Panc1 (cell line): Measurements from ENCODE around the gene SGIP1. TPM values are rescaled to one million over a fixed set of nuclear protein-coding genes. Genes with fewer than 3 reads are reported as not detected.

Experiments
- ATAC-seq: fragments of 200-7000 bp; cut with Tn5 transposase; 2 replicates; pipeline ENCODE4 v1.9.1; 2020; ENCODE audit warnings: mild to moderate bottlenecking, moderate library complexity
- BruUV-seq: library from RNA; stranded (reverse); fragments of 400-500 nt; replicated peaks from 2 replicates; lab custom pipeline; 2021; lab: Mats Ljungman, UMichigan
- CTCF ChIA-PET: fragments of 300-600 bp; sonication (Branson Sonifier 250); formaldehyde crosslinking; loops from one replicate; lab custom pipeline; 2022; ENCODE audit warnings: antibody characterized with exemption; lab: Charles Lee
- POLR2A ChIA-PET: fragments of 300-600 bp; sonication (Branson Sonifier 250); formaldehyde crosslinking; loops from one replicate; lab custom pipeline; 2022; ENCODE audit warnings: antibody characterized with exemption; lab: Charles Lee
- DNase-seq: peaks from one replicate; pipeline ENCODE4 v3.0.0-alpha.2; 2010; ENCODE audit warnings: low read depth, low spot score
- H3K27ac ChIP-seq: 2 replicates; pipeline ENCODE4 v1.5.1; 2011; ENCODE audit warnings: mild to moderate bottlenecking, low read length, inconsistent platforms
- H3K27me3 ChIP-seq: fragments of 200-500 bp; sonication (Bioruptor generic); 2 replicates; pipeline ENCODE4 v1.6.0; 2014; ENCODE audit warnings: low read length, inconsistent platforms; ENCODE audit not compliant: control insufficient read depth, insufficient read depth
- H3K36me3 ChIP-seq: fragments of 200-500 bp; sonication (Bioruptor generic); 2 replicates; pipeline ENCODE4 v1.5.1; 2014; ENCODE audit warnings: inconsistent platforms, mild to moderate bottlenecking, low read length, moderate library complexity; ENCODE audit not compliant: control insufficient read depth, insufficient read depth
- H3K4me1 ChIP-seq: 2 replicates; pipeline ENCODE4 v1.5.1; 2011; ENCODE audit warnings: inconsistent platforms, mild to moderate bottlenecking, low read length, moderate library complexity; ENCODE audit not compliant: control insufficient read depth, insufficient read depth
- H3K4me3 ChIP-seq, 2 experiments: 2 replicates each; pipeline ENCODE4 v1.5.1; 2011 to 2012; ENCODE audit warnings: low read depth in 2 of 2, low read length in 2 of 2, mild to moderate bottlenecking in 2 of 2, inconsistent platforms in 1 of 2, moderate library complexity in 1 of 2
- H3K9me3 ChIP-seq: fragments of 200-500 bp; sonication (Bioruptor generic); 2 replicates; pipeline ENCODE4 v1.5.1; 2014; ENCODE audit warnings: low read depth, mild to moderate bottlenecking, inconsistent platforms, low read length, moderate library complexity; ENCODE audit not compliant: control insufficient read depth, insufficient read depth
- CTCF ChIP-seq: fragments of 450-650 bp; IDR thresholded peaks from 2 replicates; pipeline ENCODE4 v1.5.1; 2017; ENCODE audit warnings: mild to moderate bottlenecking
- POLR2AphosphoS5 ChIP-seq: IDR thresholded peaks from 2 replicates; pipeline ENCODE4 v1.6.1; 2012; ENCODE audit warnings: mild to moderate bottlenecking, low read depth, low read length, moderate library complexity
- REST ChIP-seq, 2 experiments: IDR thresholded peaks; 2 replicates each; pipeline ENCODE4 v1.6.1; 2011 to 2012; ENCODE audit warnings: low read depth in 2 of 2, control low read depth in 1 of 2, low read length in 1 of 2, mild to moderate bottlenecking in 1 of 2, moderate library complexity in 1 of 2; ENCODE audit not compliant: insufficient read depth in 1 of 2
- SIN3A ChIP-seq: IDR thresholded peaks from 2 replicates; pipeline ENCODE4 v1.6.1; 2012; ENCODE audit warnings: low read depth, mild to moderate bottlenecking, low read length, moderate library complexity, borderline replicate concordance; ENCODE audit not compliant: insufficient read depth
- TCF7L2 ChIP-seq: IDR thresholded peaks from 2 replicates; pipeline ENCODE4 v1.6.1; 2011; ENCODE audit warnings: mild to moderate bottlenecking, low read depth, low read length, inconsistent platforms
- in situ Hi-C: cut with HindIII; loops from 2 replicates; pipeline ENCODE4 v1.10.0; 2016; ENCODE audit warnings: low sequenced_read_pairs, low pct_unique_long_range_greater_than_20kb
- intact Hi-C: fragments of 100-400 bp; cut with micrococcal nuclease; formaldehyde crosslinking; loops from one replicate; pipeline ENCODE4 v1.10.0; 2022; ENCODE audit not compliant: unreplicated experiment
- total RNA-seq: library from RNA; stranded (reverse); gene quantifications from one replicate; pipeline ENCODE4 v1.2.1, GENCODE V29; 2021; ENCODE audit not compliant: unreplicated experiment

The SGIP1 gene
- total RNA-seq, 1 experiment from 2014 or later: 1.6 TPM

GRCh38 chr1:66523562-66523961, 10.4 kb upstream of the SGIP1 start:
- ChIA-PET POLR2A (no interaction called here), CTCF (no interaction called here)
- intact Hi-C loops (no loop called here), in situ Hi-C loops (no loop called here)
- BruUV-seq: no TSS peak
- no peaks in the 10 kb centered on the region for H3K27me3 ChIP-seq
- ATAC-seq (no peak), DNase-seq (no peak)
- no peak overlapping the region for H3K4me3 ChIP-seq
- no peak for TF ChIP-seq POLR2AphosphoS5
- no peak for TF ChIP-seq SIN3A
- no peak for TF ChIP-seq TCF7L2
- no peak for TF ChIP-seq REST (IDR thresholded peaks at IDR 0.05; ENCODE audit: insufficient read depth in 1 of 2, low read depth in 2 of 2, low read length in 1 of 2)
- no peak for TF ChIP-seq CTCF
- no peaks in the 10 kb centered on the region for H3K9me3 ChIP-seq
- H3K4me1 ChIP-seq: no peaks in the 10 kb centered on the region
- no peaks in the 10 kb centered on the region for H3K36me3 ChIP-seq
- no peak overlapping the region for H3K27ac ChIP-seq

GRCh38 chr1:66525086-66525485, 8.9 kb upstream of the SGIP1 start:
- Histone ChIP-seq H3K27ac (no peak overlapping the region), H3K4me3 (no peak overlapping the region), H3K4me1 (no peaks in the 10 kb centered on the region), H3K9me3 (no peaks in the 10 kb centered on the region), H3K36me3 (no peaks in the 10 kb centered on the region), H3K27me3 (no peaks in the 10 kb centered on the region)
- CTCF ChIA-PET: no interaction called here
- no peak for TF ChIP-seq POLR2AphosphoS5
- TF ChIP-seq SIN3A: no peak
- TF ChIP-seq REST (IDR thresholded peaks at IDR 0.05; ENCODE audit: insufficient read depth in 1 of 2, low read depth in 2 of 2, low read length in 1 of 2): no peak
- TF ChIP-seq TCF7L2: no peak
- TF ChIP-seq CTCF: no peak
- no TSS peak for BruUV-seq
- no peak for ATAC-seq
- in situ Hi-C loops (no loop called here), intact Hi-C loops (no loop called here)
- DNase-seq: no peak
- POLR2A ChIA-PET: no interaction called here
